Osteocyte (in vitro differentiated cells): ENCODE measurements around the gene SLC25A31. TPM values are rescaled to one million over a fixed set of nuclear protein-coding genes. Genes with fewer than 3 reads are reported as not detected.

Source experiments
- DNase-seq: peaks from one replicate; pipeline ENCODE4 v3.0.0; 2021; ENCODE audit warnings: mixed read lengths; ENCODE audit not compliant: unreplicated experiment; ENCODE audit errors: extremely low spot score
- H3K27ac Mint-ChIP-seq: one replicate; pipeline ENCODE4 v1.8.0; 2021; ENCODE audit warnings: mild to moderate bottlenecking, mixed read lengths; ENCODE audit not compliant: unreplicated experiment
- H3K27me3 Mint-ChIP-seq: one replicate; pipeline ENCODE4 v1.8.0; 2021; ENCODE audit warnings: mixed read lengths; ENCODE audit not compliant: unreplicated experiment
- H3K36me3 Mint-ChIP-seq: one replicate; pipeline ENCODE4 v1.8.0; 2021; ENCODE audit warnings: mixed read lengths; ENCODE audit not compliant: unreplicated experiment
- H3K4me1 Mint-ChIP-seq: one replicate; pipeline ENCODE4 v1.8.0; 2021; ENCODE audit warnings: mixed read lengths; ENCODE audit not compliant: unreplicated experiment
- H3K4me3 Mint-ChIP-seq: one replicate; pipeline ENCODE4 v1.8.0; 2021; ENCODE audit warnings: mild to moderate bottlenecking, moderate library complexity, mixed read lengths; ENCODE audit not compliant: unreplicated experiment
- H3K9me3 Mint-ChIP-seq: one replicate; pipeline ENCODE4 v1.8.0; 2021; ENCODE audit warnings: mixed read lengths; ENCODE audit not compliant: unreplicated experiment
- long read RNA-seq: library from polyadenylated mRNA; unstranded; transcript quantifications from one replicate; pipeline ENCODE4 v2.0.0, GENCODE V29; 2021
- total RNA-seq: library from RNA; stranded (reverse); gene quantifications from 2 replicates; pipeline ENCODE4 v1.2.1, GENCODE V29; 2021
- TF ChIP-seq, protein P1 (sequence below): fragments of 200-600 bp; sonication (generic); IDR thresholded peaks from 2 replicates; pipeline ENCODE4 v1.5.0; 2021; ENCODE audit warnings: antibody characterized with exemption, mild to moderate bottlenecking, moderate library complexity

SLC25A31 gene
- total RNA-seq, result not detected in 2 replicates
- long read RNA-seq, result 0 reads

DNA sequence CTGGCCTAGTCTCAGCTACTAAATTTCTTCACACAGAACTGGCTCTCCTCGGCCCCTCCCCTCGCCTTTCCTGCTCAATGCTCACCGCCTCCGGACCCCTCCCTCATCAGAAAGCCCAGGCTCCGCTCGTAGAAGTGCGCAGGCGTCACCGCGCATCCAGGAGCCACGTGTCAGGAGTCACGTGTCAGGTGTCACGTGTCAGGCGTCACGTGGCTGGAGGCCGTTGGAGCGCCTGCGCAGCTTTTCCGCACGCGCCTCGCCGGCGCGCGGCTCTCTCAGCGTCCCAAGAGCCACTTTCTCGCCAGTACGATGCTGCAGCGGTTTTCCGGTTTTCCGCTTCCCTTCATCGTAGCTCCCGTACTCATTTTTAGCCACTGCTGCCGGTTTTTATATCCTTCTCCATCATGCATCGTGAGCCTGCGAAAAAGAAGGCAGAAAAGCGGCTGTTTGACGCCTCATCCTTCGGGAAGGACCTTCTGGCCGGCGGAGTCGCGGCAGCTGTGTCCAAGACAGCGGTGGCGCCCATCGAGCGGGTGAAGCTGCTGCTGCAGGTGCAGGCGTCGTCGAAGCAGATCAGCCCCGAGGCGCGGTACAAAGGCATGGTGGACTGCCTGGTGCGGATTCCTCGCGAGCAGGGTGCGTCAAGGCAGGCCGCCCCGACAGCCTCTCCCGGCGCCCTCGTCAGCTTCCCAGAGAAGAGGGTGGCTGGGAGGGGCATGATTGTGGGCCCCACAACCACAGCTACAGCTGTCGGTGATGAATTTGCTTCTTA, at the start of gene SLC25A31:
Gene SLC25A31, plus strand, starts transcription at position 259 of the 772 bp plus-strand sequence. Its CDS starts 146 bp downstream, at position 405.
- Mint-ChIP-seq H3K4me3 (no peak within 1 kb of the TSS), H3K36me3 (no peaks in the 10 kb centered on the region), H3K9me3 (no peaks in the 10 kb centered on the region), H3K27ac (no peak within 1 kb of the TSS), H3K27me3 (peaks cover 9% of the 10 kb centered on the region), H3K4me1 (no peaks in the 10 kb centered on the region)
- TF ChIP-seq, protein P1, sequence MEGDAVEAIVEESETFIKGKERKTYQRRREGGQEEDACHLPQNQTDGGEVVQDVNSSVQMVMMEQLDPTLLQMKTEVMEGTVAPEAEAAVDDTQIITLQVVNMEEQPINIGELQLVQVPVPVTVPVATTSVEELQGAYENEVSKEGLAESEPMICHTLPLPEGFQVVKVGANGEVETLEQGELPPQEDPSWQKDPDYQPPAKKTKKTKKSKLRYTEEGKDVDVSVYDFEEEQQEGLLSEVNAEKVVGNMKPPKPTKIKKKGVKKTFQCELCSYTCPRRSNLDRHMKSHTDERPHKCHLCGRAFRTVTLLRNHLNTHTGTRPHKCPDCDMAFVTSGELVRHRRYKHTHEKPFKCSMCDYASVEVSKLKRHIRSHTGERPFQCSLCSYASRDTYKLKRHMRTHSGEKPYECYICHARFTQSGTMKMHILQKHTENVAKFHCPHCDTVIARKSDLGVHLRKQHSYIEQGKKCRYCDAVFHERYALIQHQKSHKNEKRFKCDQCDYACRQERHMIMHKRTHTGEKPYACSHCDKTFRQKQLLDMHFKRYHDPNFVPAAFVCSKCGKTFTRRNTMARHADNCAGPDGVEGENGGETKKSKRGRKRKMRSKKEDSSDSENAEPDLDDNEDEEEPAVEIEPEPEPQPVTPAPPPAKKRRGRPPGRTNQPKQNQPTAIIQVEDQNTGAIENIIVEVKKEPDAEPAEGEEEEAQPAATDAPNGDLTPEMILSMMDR, result no peak
- DNase-seq, result no peak

DNA sequence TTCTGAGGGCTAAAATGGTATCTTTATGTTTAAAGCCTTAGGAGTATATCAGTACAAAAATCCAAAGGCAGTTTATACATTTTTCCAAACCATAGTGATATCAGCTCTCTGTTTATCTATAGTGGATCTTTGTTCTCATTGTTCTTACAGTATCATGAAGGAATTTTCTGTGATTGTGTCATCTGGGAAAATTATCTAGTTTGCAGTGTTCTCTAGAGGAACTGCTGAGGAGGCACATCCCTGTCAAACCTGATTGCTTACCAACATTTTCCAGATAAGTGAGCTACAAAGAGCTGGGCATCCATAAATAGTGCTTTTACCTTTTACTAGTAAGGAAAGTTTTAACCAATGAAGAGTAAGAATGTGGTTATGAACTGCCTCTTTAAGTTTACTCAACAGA, 44.9 kb upstream of the SLC25A31 start:
- H3K4me3 Mint-ChIP-seq, result no peak overlapping the region
- no peak for DNase-seq
- TF ChIP-seq, protein P1, result no peak
- H3K27me3 Mint-ChIP-seq, result no peaks in the 10 kb centered on the region
- H3K27ac Mint-ChIP-seq, result no peak overlapping the region
- H3K9me3 Mint-ChIP-seq, result no peaks in the 10 kb centered on the region
- H3K4me1 Mint-ChIP-seq, result peaks cover 3% of the 10 kb centered on the region
- H3K36me3 Mint-ChIP-seq, result peaks cover 3% of the 10 kb centered on the region

DNA sequence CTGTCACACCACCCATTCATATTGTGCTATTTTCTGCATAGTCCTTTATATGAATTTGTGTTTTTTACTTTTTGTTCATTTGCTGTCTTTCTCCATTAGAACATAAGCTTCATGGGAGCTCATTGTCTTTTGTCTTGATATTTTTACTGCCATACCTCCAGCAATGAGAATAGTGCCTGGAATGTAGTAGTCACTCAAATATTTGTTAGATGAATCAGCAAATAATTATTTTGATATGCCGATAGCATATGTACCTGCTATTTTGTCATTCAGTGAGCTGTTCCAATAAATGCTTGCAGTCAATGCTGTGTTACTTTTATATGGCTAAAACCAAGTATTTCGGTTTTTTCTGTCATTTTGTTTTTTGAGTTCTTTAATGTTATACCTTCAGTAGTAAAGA, 43.5 kb upstream of the SLC25A31 start:
- peaks cover 3% of the 10 kb centered on the region for H3K4me1 Mint-ChIP-seq
- H3K27ac Mint-ChIP-seq, result no peak overlapping the region
- H3K4me3 Mint-ChIP-seq, result no peak overlapping the region
- no peaks in the 10 kb centered on the region for H3K27me3 Mint-ChIP-seq
- H3K36me3 Mint-ChIP-seq, result peaks cover 6% of the 10 kb centered on the region
- no peak for DNase-seq
- TF ChIP-seq, protein P1, result no peak
- H3K9me3 Mint-ChIP-seq, result peaks cover 3% of the 10 kb centered on the region

DNA sequence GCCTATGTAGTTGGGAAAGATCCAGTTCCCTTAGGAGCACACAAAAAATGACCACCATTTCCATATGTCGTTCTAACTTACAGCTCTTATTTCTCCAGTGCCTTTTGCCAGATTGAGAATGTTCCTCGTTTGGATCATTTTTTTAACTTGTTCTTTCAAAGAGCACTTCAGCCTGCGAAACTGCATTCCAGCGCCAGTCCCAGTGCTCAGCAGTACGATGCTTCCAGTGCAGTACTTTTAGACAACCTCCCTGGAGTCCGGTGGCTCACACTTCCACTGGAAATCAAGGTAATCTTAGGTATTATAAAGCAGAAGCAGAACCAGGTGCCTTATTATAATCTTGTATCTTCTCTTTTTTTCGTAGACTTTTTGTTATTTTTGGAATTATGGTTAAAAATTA, 42.6 kb upstream of the SLC25A31 start:
- H3K4me3 Mint-ChIP-seq, result no peak overlapping the region
- H3K36me3 Mint-ChIP-seq, result peaks cover 13% of the 10 kb centered on the region
- H3K9me3 Mint-ChIP-seq, result peaks cover 9% of the 10 kb centered on the region
- no peak for DNase-seq
- TF ChIP-seq, protein P1, result no peak
- H3K27me3 Mint-ChIP-seq, result no peaks in the 10 kb centered on the region
- H3K27ac Mint-ChIP-seq, result no peak overlapping the region
- peaks cover 3% of the 10 kb centered on the region for H3K4me1 Mint-ChIP-seq

DNA sequence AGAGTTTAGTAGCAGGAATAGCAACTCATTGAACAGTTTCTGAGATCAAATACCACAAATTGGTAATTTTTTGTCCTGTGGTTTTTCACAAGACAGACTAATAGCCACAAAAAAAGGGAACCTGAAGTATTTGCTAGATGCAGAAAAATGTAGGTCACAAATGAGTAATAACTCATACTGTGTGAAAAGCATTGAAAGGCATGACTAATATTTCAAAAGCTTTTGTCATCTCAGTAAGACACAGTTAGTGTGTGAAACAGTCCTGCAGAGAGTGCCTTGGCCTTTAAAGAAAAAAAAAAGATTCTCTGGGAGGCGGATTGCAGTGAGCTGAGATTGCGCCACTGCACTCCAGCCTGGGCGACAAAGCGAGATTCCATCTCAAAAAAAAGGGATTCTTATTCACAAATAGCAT, 31.4 kb upstream of the SLC25A31 start:
- TF ChIP-seq, protein P1, result no peak
- Mint-ChIP-seq H3K27ac (peak overlapping the region; percentile 56), H3K4me3 (no peak overlapping the region), H3K27me3 (no peaks in the 10 kb centered on the region), H3K4me1 (peaks cover 12% of the 10 kb centered on the region), H3K9me3 (peaks cover 11% of the 10 kb centered on the region), H3K36me3 (peaks cover 10% of the 10 kb centered on the region)
- DNase-seq, result no peak
